ENCODE results near the gene CRIM1.

Gene CRIM1

DNA sequence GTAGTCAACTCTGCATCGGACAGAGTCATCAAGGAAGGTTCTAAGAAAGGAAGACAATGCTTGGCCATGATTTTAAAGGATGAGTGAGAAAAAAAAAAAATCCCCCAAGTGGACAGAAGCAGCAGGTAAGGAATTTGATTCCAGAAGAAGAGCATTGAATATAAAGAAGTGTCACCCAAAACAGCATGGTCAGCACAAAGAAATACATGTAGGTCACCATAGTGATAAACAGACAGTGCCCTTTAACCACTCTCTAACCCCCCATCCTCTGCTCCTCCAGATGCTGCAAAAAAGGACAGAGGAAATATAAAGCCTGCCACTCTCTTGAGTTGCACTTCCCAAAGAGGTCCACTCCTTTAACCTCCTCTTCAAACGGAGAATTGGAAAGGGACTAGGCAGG, 219.0 kb downstream of the CRIM1 start:
- TF ChIP-seq EGR1 (IDR thresholded peaks at IDR 0.05) (no peak), FOXM1 (IDR thresholded peaks at IDR 0.05; ENCODE audit: borderline replicate concordance, low read depth) (no peak), TEAD4 (IDR thresholded peaks at IDR 0.05) (no peak), NFIC (IDR thresholded peaks at IDR 0.05) (no peak), TCF12 (IDR thresholded peaks at IDR 0.05; ENCODE audit: low read depth) (no peak), EP300 (IDR thresholded peaks at IDR 0.05; ENCODE audit: borderline replicate concordance) (no peak), RAD21 (IDR thresholded peaks at IDR 0.05; ENCODE audit: low read depth) (no peak), TAF1 (IDR thresholded peaks at IDR 0.05; ENCODE audit: low read depth) (no peak), MAX (IDR thresholded peaks at IDR 0.05) (no peak)
- TF ChIP-seq, protein P1, sequence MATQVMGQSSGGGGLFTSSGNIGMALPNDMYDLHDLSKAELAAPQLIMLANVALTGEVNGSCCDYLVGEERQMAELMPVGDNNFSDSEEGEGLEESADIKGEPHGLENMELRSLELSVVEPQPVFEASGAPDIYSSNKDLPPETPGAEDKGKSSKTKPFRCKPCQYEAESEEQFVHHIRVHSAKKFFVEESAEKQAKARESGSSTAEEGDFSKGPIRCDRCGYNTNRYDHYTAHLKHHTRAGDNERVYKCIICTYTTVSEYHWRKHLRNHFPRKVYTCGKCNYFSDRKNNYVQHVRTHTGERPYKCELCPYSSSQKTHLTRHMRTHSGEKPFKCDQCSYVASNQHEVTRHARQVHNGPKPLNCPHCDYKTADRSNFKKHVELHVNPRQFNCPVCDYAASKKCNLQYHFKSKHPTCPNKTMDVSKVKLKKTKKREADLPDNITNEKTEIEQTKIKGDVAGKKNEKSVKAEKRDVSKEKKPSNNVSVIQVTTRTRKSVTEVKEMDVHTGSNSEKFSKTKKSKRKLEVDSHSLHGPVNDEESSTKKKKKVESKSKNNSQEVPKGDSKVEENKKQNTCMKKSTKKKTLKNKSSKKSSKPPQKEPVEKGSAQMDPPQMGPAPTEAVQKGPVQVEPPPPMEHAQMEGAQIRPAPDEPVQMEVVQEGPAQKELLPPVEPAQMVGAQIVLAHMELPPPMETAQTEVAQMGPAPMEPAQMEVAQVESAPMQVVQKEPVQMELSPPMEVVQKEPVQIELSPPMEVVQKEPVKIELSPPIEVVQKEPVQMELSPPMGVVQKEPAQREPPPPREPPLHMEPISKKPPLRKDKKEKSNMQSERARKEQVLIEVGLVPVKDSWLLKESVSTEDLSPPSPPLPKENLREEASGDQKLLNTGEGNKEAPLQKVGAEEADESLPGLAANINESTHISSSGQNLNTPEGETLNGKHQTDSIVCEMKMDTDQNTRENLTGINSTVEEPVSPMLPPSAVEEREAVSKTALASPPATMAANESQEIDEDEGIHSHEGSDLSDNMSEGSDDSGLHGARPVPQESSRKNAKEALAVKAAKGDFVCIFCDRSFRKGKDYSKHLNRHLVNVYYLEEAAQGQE (IDR thresholded peaks at IDR 0.05; ENCODE audit: low read depth): no peak
- TF ChIP-seq, protein P2, sequence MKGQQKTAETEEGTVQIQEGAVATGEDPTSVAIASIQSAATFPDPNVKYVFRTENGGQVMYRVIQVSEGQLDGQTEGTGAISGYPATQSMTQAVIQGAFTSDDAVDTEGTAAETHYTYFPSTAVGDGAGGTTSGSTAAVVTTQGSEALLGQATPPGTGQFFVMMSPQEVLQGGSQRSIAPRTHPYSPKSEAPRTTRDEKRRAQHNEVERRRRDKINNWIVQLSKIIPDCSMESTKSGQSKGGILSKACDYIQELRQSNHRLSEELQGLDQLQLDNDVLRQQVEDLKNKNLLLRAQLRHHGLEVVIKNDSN (IDR thresholded peaks at IDR 0.05): no peak

DNA sequence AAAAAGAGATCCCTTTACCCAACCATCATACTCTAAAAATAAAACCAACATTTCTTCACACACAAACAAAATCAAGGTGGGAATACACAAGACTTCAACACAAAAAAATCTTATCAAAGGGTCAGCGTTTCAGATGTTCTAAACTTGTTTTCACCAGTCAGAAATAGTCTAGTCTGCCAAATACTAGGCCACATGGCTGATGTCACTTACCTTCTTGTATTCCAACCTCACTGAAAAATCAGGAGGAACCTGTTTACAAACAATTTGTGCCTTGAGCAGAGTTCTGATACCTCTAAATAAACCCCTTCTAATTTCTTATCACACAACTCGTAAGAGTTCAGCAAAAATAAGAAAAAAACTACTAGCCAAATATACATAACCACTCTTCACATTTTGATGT, 222.3 kb downstream of the CRIM1 start:
- no peak for TF ChIP-seq EP300 (IDR thresholded peaks at IDR 0.05; ENCODE audit: borderline replicate concordance)

- TF ChIP-seq RAD21 (IDR thresholded peaks at IDR 0.05; ENCODE audit: low read depth) (no peak), ZBTB7A (IDR thresholded peaks at IDR 0.05; ENCODE audit: low read depth) (no peak), CREB1 (IDR thresholded peaks at IDR 0.05; ENCODE audit: low read depth) (no peak), TAF1 (IDR thresholded peaks at IDR 0.05; ENCODE audit: low read depth) (no peak), CEBPB (IDR thresholded peaks at IDR 0.05) (no peak)
- TF ChIP-seq, protein P1 (IDR thresholded peaks at IDR 0.05; ENCODE audit: low read depth): no peak
Measured at GRCh38 chr2:36578343-36579296, 223.0 kb downstream of the CRIM1 start.

GRCh38 chr2:36579297-36579664, 223.7 kb downstream of the CRIM1 start:
- TF ChIP-seq MAX (IDR thresholded peaks at IDR 0.05): no peak
- no peak for TF ChIP-seq NFIC (IDR thresholded peaks at IDR 0.05)
- no peak for TF ChIP-seq ZBTB7A (IDR thresholded peaks at IDR 0.05; ENCODE audit: low read depth)
- TF ChIP-seq CEBPB (IDR thresholded peaks at IDR 0.05): no peak
- TF ChIP-seq YY1 (IDR thresholded peaks at IDR 0.05; ENCODE audit: low read depth): no peak
- no peak for TF ChIP-seq TEAD4 (IDR thresholded peaks at IDR 0.05)
- TF ChIP-seq EP300 (IDR thresholded peaks at IDR 0.05; ENCODE audit: borderline replicate concordance): no peak
- TF ChIP-seq TCF12 (IDR thresholded peaks at IDR 0.05; ENCODE audit: low read depth): no peak
- TF ChIP-seq, protein P2 (IDR thresholded peaks at IDR 0.05): no peak
- no peak for TF ChIP-seq TAF1 (IDR thresholded peaks at IDR 0.05; ENCODE audit: low read depth)
- no peak for TF ChIP-seq EGR1 (IDR thresholded peaks at IDR 0.05)
- no peak for TF ChIP-seq CREB1 (IDR thresholded peaks at IDR 0.05; ENCODE audit: low read depth)
- no peak for TF ChIP-seq RAD21 (IDR thresholded peaks at IDR 0.05; ENCODE audit: low read depth)
- TF ChIP-seq, protein P1 (IDR thresholded peaks at IDR 0.05; ENCODE audit: low read depth): no peak
- TF ChIP-seq FOXM1 (IDR thresholded peaks at IDR 0.05; ENCODE audit: borderline replicate concordance, low read depth): no peak
